Lower leg skin (tissue), 4 donors: ENCODE measurements around the gene PLK5. TPM values are rescaled to one million over a fixed set of nuclear protein-coding genes. Genes with fewer than 3 reads are reported as not detected.
"Not testable (repeated sequence)": the region's sequence is repeated elsewhere in the genome, so short reads cannot be mapped to it uniquely, and the experiment has no call there.

Experiments used
- DNase-seq, 2 donors: peaks; one replicate each; pipeline ENCODE4 v3.0.0-alpha.2; 2019; ENCODE audit warnings: low spot score in 2 of 2
- H3K4me3 ChIP-seq: fragments of 200-600 bp; sonication (generic); 2 replicates; pipeline ENCODE4 v1.5.1; 2017; ENCODE audit warnings: mild to moderate bottlenecking, low read depth; ENCODE audit not compliant: poor library complexity, severe bottlenecking
- POLR2A ChIP-seq, 2 donors: fragments of 450-650 bp; IDR thresholded peaks; one replicate each; pipeline ENCODE4 v1.6.1; 2016 to 2017; ENCODE audit warnings: antibody characterized with exemption in 2 of 2, mild to moderate bottlenecking in 1 of 2, moderate library complexity in 1 of 2
- WGBS, 2 donors: methylation state at CpG; one replicate each; pipeline ENCODE4 v1.1.5; 2018; 5-methylcytosine and 5-hydroxymethylcytosine counted together
- intact Hi-C: fragments of 100-400 bp; cut with DNase I; formaldehyde crosslinking; loops from one replicate; pipeline ENCODE4 v1.15.0; 2023; ENCODE audit warnings: low total_unique reads
- total RNA-seq, 4 donors: library from RNA; depleted of rRNA; stranded (reverse); fragments of >200 nt; gene quantifications; one replicate each; pipeline ENCODE4 v1.1.0, GENCODE V29; 2016
- TF ChIP-seq, protein P1 (sequence below), 3 donors: fragments of 450-650 bp; IDR thresholded peaks; one replicate each; pipeline ENCODE4 v1.5.1; 2016; ENCODE audit warnings: antibody characterized with exemption in 3 of 3, mild to moderate bottlenecking in 3 of 3, moderate library complexity in 2 of 3

Gene PLK5
- total RNA-seq, 4 donors from 2014 or later: 0.23 to 0.84 TPM; not detected in 2

DNA sequence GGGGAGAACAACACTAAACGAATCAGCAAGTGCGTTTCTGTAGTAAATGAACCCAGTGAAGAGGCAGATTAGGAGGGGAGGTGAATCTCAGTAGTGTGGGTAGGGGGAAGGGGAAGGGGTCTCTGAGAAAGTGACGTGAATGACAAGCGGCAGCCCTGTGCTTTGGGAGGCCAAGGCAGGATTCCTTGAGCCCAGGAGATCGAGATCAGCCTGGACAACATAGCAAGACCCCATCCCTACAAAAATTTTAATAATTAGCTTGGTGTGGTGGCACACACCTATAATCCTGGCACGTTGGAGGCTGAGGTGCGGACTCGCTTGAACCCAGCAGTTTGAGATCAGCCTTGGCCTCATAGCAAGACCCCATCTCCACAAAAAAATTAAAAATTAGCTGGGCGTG lies 8.1 kb downstream of the PLK5 start:
- intact Hi-C loops: no loop called here
- no peak for DNase-seq
- TF ChIP-seq POLR2A (IDR thresholded peaks at IDR 0.05): no peak
- TF ChIP-seq, protein P1, sequence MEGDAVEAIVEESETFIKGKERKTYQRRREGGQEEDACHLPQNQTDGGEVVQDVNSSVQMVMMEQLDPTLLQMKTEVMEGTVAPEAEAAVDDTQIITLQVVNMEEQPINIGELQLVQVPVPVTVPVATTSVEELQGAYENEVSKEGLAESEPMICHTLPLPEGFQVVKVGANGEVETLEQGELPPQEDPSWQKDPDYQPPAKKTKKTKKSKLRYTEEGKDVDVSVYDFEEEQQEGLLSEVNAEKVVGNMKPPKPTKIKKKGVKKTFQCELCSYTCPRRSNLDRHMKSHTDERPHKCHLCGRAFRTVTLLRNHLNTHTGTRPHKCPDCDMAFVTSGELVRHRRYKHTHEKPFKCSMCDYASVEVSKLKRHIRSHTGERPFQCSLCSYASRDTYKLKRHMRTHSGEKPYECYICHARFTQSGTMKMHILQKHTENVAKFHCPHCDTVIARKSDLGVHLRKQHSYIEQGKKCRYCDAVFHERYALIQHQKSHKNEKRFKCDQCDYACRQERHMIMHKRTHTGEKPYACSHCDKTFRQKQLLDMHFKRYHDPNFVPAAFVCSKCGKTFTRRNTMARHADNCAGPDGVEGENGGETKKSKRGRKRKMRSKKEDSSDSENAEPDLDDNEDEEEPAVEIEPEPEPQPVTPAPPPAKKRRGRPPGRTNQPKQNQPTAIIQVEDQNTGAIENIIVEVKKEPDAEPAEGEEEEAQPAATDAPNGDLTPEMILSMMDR (IDR thresholded peaks at IDR 0.05): no peak

DNA sequence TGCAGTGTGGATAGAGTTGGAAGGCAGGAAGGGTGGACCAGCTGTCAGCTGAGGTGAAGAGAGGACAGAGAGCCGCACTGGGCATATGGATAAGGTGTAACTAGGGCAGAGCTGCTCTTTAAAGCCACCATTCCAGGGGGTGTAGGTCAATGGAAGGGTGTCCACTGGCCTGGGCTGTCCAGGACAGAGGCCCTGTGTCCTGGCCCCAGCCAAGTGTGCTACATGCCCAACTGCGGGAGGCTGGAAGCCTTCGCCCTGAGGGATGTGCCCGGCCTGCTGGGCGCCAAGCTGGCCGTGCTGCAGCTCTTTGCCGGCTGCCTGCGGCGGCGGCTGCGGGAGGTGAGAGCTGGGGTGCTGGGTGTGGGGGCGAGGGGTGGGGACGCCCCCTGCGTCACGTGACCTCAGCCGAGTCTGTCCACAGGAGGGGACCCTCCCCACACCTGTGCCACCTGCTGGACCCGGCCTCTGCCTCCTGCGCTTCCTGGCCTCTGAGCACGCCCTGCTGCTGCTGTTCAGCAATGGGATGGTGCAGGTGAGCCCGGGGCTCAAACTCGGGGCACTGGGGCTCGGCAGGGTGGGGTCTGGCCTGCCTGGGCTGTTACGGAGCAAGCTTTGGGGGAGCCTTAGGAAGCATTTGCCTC lies 9.8 kb downstream of the PLK5 start:
- TF ChIP-seq, protein P1 (IDR thresholded peaks at IDR 0.05): no peak
- TF ChIP-seq POLR2A (IDR thresholded peaks at IDR 0.05): no peak
- intact Hi-C loops: no loop called here
- no peak for DNase-seq
- no peak overlapping the region for H3K4me3 ChIP-seq
- 75 to 84% methylated on average over 9 to 16 of the region's 23 CpGs for WGBS, 2 donors

More for the DNA sequence above, 8.1 kb downstream of the PLK5 start:
- WGBS, 2 donors: 84% methylated on average over 9 of the region's 9 CpGs
- H3K4me3 ChIP-seq: no peak overlapping the region

DNA sequence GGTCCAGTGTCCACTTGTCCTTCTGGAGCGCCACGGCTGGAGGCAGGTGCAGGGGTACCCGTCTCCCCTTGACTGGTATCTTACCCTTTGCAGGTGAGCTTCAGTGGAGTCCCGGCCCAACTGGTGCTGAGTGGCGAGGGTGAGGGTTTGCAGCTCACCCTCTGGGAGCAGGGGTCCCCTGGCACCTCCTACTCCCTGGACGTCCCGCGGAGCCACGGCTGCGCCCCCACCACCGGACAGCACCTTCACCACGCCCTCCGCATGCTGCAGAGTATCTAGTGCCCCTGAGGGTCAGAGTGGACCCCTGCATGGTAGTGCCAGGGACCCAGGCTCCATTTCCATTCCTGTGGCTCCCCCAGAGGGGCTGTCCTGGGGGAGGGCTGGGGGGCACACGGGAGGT lies 11.1 kb downstream of the PLK5 start:
- intact Hi-C loops: no loop called here

DNA sequence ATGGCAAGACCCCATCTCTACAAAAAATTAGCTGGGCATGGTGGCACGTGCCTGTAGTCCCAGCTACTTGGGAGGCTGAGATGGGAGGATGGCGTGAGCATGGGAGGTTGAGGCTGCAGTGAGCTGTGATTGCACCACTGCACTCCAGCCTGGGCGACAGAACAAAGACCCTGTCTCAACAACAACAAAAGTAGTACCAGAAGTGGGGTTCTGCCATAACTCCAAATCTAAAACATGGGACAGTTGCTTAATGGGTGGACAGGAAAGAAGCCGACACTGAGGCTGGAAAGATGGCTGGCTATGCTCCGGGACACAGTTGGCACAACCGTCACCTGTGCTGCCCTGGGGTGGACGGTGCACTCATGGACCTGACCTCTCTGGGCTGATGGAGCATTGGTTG lies 11.8 kb downstream of the PLK5 start:
- H3K4me3 ChIP-seq, DNase-seq, intact Hi-C loops: not testable (repeated sequence)
- WGBS, 2 donors: 95 to 96% methylated on average over 7 of the region's 7 CpGs

More for the DNA sequence above, 11.1 kb downstream of the PLK5 start:
- no peak overlapping the region for H3K4me3 ChIP-seq
- no peak for TF ChIP-seq POLR2A (IDR thresholded peaks at IDR 0.05)
- TF ChIP-seq, protein P1 (IDR thresholded peaks at IDR 0.05): no peak
- WGBS, 2 donors: 84 to 92% methylated on average over 10 to 12 of the region's 14 CpGs
- DNase-seq: no peak

DNA sequence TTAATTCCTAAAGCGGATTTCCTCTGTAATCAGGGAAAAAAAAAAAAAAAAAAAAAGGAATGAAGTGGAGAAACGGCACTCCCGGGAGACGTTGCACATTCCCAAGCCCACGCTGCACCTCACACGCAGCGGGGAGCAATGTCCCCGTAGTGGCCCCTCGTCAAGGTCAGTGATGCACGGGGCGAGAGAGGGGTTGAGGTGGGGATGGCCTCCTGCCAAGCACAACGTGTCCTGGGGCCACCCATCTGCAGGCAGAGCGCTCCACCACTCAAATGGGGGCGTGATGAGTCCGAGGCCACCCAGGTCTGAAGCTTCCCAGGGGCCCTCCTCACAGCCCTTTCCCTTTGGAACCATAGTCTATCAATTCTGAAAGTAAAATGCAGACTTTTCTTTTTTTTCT lies 15.1 kb downstream of the PLK5 start:
- TF ChIP-seq POLR2A (IDR thresholded peaks at IDR 0.05): no peak
- TF ChIP-seq, protein P1 (IDR thresholded peaks at IDR 0.05): no peak
- no peak overlapping the region for H3K4me3 ChIP-seq
- intact Hi-C loops: no loop called here
- WGBS, 2 donors: 12 to 16% methylated on average over 15 of the region's 15 CpGs
- DNase-seq: no peak

DNA sequence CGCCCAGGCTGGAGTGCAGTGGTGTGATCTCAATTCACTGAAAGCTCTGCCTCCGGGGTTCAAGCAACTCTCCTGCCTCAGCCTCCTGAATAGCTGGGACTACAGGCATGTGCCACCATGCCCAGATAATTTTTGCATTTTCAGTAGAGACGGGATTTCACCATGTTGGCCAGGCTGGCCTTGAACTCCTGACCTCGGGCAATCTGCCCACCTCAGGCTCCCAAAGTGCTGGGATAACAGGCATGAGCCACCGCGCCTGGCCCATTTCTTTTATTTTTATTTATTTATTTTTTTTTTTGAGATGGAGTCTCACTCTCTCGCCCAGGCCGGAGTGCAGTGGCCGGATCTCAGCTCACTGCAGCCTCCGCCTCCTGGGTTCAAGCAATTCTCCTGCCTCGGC lies 15.9 kb downstream of the PLK5 start:
- intact Hi-C loops, H3K4me3 ChIP-seq, DNase-seq: not testable (repeated sequence)
- 87 to 88% methylated on average over 11 of the region's 11 CpGs for WGBS, 2 donors

DNA sequence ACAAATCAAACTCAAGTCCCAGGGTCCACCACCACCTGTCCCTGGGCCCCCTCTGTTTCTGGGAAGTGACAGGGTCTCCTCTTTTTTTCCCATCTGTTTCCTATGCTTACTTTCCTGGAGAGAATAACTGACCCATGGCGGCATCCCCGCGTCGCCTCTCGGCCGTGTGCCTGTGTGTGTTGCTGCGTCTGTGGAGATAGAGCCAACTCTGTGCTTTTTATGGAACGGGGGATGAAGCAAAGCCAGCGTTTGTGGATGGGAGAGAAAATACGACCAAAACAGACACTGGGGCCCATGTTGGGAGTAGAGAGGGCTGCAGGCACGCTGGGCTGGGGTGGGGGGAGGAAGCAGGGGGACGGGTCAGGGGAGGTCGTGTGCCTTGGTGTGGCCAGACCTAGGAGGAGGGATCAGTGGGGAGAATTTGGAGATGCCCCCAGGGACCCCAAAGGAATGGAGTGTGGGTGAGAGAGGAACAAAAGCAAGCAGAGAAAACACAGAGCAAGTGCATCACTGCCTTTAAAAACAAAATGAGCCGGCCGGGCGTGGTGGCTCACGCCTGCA lies 16.6 kb downstream of the PLK5 start:
- intact Hi-C loops: no loop called here
- TF ChIP-seq POLR2A (IDR thresholded peaks at IDR 0.05): no peak
- TF ChIP-seq, protein P1 (IDR thresholded peaks at IDR 0.05): no peak
- DNase-seq: no peak
- H3K4me3 ChIP-seq: no peak overlapping the region
- 28 to 35% methylated on average over 17 of the region's 17 CpGs for WGBS, 2 donors
